Measurements from ENCODE around the gene MAPRE2. TPM values are rescaled to one million over a fixed set of nuclear protein-coding genes. Genes with fewer than 3 reads are reported as not detected.

The MAPRE2 gene
- total and polyA plus RNA-seq, 2 of the 13 experiments (the other 11 are each of a cell fraction or from before 2014, with no cell fraction given): 34.5 to 67.9 TPM

DNA sequence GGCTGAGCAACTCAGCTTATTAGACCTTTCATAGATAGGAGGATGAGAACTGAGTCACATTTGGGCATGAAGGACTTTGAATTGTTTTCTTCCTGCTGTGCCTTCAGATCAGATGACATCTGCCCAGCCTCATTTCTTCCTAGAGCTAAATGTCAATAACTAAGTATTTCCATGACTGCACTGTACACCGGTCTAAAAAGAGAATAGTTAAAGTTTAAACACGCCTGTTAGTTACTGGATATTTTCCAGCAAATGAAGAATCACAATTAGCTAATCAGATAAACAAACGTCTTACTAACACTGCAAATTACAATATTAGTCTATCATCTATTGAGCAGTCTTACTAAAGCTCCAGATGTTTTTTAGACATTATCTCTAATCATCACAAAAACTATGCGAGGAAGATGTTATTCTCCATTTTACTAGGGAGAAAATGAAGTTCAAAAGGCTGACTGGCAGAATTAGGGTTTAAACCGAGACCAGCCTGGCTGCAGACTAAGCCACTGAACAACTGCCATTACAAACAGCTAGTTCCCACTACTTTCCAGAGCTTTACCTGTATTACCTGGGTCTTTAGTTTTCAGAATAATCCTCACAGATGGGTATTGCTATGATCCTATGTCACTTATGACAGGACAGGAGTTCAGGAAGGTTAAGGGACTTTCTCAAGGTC, 130.2 kb downstream of the MAPRE2 start (continued):
- TF ChIP-seq, protein P1, sequence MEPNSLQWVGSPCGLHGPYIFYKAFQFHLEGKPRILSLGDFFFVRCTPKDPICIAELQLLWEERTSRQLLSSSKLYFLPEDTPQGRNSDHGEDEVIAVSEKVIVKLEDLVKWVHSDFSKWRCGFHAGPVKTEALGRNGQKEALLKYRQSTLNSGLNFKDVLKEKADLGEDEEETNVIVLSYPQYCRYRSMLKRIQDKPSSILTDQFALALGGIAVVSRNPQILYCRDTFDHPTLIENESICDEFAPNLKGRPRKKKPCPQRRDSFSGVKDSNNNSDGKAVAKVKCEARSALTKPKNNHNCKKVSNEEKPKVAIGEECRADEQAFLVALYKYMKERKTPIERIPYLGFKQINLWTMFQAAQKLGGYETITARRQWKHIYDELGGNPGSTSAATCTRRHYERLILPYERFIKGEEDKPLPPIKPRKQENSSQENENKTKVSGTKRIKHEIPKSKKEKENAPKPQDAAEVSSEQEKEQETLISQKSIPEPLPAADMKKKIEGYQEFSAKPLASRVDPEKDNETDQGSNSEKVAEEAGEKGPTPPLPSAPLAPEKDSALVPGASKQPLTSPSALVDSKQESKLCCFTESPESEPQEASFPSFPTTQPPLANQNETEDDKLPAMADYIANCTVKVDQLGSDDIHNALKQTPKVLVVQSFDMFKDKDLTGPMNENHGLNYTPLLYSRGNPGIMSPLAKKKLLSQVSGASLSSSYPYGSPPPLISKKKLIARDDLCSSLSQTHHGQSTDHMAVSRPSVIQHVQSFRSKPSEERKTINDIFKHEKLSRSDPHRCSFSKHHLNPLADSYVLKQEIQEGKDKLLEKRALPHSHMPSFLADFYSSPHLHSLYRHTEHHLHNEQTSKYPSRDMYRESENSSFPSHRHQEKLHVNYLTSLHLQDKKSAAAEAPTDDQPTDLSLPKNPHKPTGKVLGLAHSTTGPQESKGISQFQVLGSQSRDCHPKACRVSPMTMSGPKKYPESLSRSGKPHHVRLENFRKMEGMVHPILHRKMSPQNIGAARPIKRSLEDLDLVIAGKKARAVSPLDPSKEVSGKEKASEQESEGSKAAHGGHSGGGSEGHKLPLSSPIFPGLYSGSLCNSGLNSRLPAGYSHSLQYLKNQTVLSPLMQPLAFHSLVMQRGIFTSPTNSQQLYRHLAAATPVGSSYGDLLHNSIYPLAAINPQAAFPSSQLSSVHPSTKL (CRISPR knock-in tag; IDR thresholded peaks at IDR 0.05): peak; percentile 93
- TF ChIP-seq ESRRA (CRISPR knock-in tag; IDR thresholded peaks at IDR 0.05; ENCODE audit: low read depth): no peak
- TF ChIP-seq MED1 (CRISPR knock-in tag; IDR thresholded peaks at IDR 0.05): peak; percentile 86
- TF ChIP-seq SRSF1 (optimal IDR thresholded peaks at IDR 0.05; ENCODE audit: low read depth, low read length): no peak
- TF ChIP-seq, protein P2, sequence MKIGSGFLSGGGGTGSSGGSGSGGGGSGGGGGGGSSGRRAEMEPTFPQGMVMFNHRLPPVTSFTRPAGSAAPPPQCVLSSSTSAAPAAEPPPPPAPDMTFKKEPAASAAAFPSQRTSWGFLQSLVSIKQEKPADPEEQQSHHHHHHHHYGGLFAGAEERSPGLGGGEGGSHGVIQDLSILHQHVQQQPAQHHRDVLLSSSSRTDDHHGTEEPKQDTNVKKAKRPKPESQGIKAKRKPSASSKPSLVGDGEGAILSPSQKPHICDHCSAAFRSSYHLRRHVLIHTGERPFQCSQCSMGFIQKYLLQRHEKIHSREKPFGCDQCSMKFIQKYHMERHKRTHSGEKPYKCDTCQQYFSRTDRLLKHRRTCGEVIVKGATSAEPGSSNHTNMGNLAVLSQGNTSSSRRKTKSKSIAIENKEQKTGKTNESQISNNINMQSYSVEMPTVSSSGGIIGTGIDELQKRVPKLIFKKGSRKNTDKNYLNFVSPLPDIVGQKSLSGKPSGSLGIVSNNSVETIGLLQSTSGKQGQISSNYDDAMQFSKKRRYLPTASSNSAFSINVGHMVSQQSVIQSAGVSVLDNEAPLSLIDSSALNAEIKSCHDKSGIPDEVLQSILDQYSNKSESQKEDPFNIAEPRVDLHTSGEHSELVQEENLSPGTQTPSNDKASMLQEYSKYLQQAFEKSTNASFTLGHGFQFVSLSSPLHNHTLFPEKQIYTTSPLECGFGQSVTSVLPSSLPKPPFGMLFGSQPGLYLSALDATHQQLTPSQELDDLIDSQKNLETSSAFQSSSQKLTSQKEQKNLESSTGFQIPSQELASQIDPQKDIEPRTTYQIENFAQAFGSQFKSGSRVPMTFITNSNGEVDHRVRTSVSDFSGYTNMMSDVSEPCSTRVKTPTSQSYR (CRISPR knock-in tag; IDR thresholded peaks at IDR 0.05; ENCODE audit: borderline replicate concordance): no peak
- TF ChIP-seq, protein P3, sequence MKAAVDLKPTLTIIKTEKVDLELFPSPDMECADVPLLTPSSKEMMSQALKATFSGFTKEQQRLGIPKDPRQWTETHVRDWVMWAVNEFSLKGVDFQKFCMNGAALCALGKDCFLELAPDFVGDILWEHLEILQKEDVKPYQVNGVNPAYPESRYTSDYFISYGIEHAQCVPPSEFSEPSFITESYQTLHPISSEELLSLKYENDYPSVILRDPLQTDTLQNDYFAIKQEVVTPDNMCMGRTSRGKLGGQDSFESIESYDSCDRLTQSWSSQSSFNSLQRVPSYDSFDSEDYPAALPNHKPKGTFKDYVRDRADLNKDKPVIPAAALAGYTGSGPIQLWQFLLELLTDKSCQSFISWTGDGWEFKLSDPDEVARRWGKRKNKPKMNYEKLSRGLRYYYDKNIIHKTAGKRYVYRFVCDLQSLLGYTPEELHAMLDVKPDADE (CRISPR knock-in tag; IDR thresholded peaks at IDR 0.05): no peak
- TF ChIP-seq HIC2 (CRISPR knock-in tag; IDR thresholded peaks at IDR 0.05; ENCODE audit: low read depth): no peak
- TF ChIP-seq NCOA5 (CRISPR knock-in tag; IDR thresholded peaks at IDR 0.05): no peak
- no peak for TF ChIP-seq HINFP (CRISPR knock-in tag; IDR thresholded peaks at IDR 0.05; ENCODE audit: low read depth)
- no peak for TF ChIP-seq PTBP1 (IDR thresholded peaks at IDR 0.05; ENCODE audit: low read depth, low read length, poor library complexity, severe bottlenecking)
- no peak for TF ChIP-seq ZBTB39 (CRISPR knock-in tag; IDR thresholded peaks at IDR 0.05)
- TF ChIP-seq CAMTA2 (CRISPR knock-in tag; IDR thresholded peaks at IDR 0.05; ENCODE audit: borderline replicate concordance): no peak

Measured in HepG2 (cell line).